HepG2 (cell line): ENCODE measurements around the gene TAGLN2. TPM values are rescaled to one million over a fixed set of nuclear protein-coding genes. Genes with fewer than 3 reads are reported as not detected.

Experiments used
- ATAC-seq: fragments of 200-7000 bp; cut with Tn5 transposase; 3 replicates; pipeline ENCODE4 v1.9.1; 2020; ENCODE audit warnings: mild to moderate bottlenecking, moderate library complexity
- BruUV-seq: library from RNA; stranded (reverse); fragments of 400-500 nt; replicated peaks from 2 replicates; lab custom pipeline; 2021; lab: Mats Ljungman, UMichigan
- CTCF ChIA-PET: fragments of 300-600 bp; formaldehyde crosslinking; extraction: SDS; loops from one replicate; lab custom pipeline; 2021; ENCODE audit warnings: low total read pairs, inconsistent platforms, low intra/inter-chr PET ratio; lab: Yijun Ruan, JAX
- POLR2A ChIA-PET: fragments of 350-600 bp; sonication (Branson Sonifier 250); formaldehyde crosslinking; loops from one replicate; lab custom pipeline; 2020; ENCODE audit warnings: antibody characterized with exemption, inconsistent platforms; lab: Yijun Ruan, JAX
- DNase-seq: peaks from one replicate; pipeline ENCODE4 v3.0.0-alpha.2; 2015; ENCODE audit warnings: low spot score
- FAIRE-seq: peaks from 3 replicates; lab custom pipeline; 2011; peaks lifted over from hg19 to GRCh38; lab: Jason Lieb, UNC
- H2AFZ ChIP-seq: one replicate; pipeline ENCODE4 v1.6.1; 2011; ENCODE audit warnings: low read length, inconsistent platforms
- H3K27ac ChIP-seq: fragments of 300-600 bp; 3 replicates; pipeline ENCODE4 v1.8.0; 2011; ENCODE audit warnings: mixed run types, mild to moderate bottlenecking, mixed read lengths, low read length, inconsistent platforms; ENCODE audit not compliant: insufficient read depth; ENCODE audit errors: extremely low read length
- H3K27me3 ChIP-seq, 2 experiments: fragments of 200-600 bp in 1 of 2; 2 replicates in 1 of 2; 3 replicates in 1 of 2; pipeline versions ENCODE4 v1.6.0 to v1.8.0; 2011; ENCODE audit warnings: low read length in 2 of 2, mild to moderate bottlenecking in 2 of 2, moderate library complexity in 2 of 2, inconsistent platforms in 1 of 2; ENCODE audit not compliant: insufficient read depth in 2 of 2, control insufficient read depth in 1 of 2
- H3K36me3 ChIP-seq, 2 experiments: fragments of 200-600 bp in 1 of 2; replicated peaks in 1 of 2; 2 replicates in 1 of 2; 3 replicates in 1 of 2; pipeline versions ENCODE4 v1.5.1 to v1.8.0; 2011; ENCODE audit warnings: low read length in 2 of 2, inconsistent platforms in 1 of 2; ENCODE audit not compliant: insufficient read depth in 2 of 2, control insufficient read depth in 1 of 2
- H3K4me1 ChIP-seq: 2 replicates; pipeline ENCODE4 v1.5.1; 2012; ENCODE audit warnings: low read length, inconsistent platforms; ENCODE audit not compliant: insufficient read depth
- H3K4me2 ChIP-seq: 2 replicates; pipeline ENCODE4 v1.6.0; 2011; ENCODE audit warnings: low read depth, low read length, inconsistent platforms
- H3K4me3 ChIP-seq, 3 experiments: fragments of 200-600 bp in 1 of 3; sonication (generic), shearing (Covaris generic) in 1 of 3; replicated peaks in 1 of 3; 2 replicates each; pipeline ENCODE4 v1.5.1; 2011 to 2016; ENCODE audit warnings: low read length in 3 of 3, inconsistent platforms in 2 of 3, low read depth in 2 of 3, mild to moderate bottlenecking in 2 of 3, control low read depth in 1 of 3, mixed read lengths in 1 of 3; ENCODE audit not compliant: insufficient read depth in 1 of 3
- H3K79me2 ChIP-seq: one replicate; pipeline ENCODE4 v1.6.1; 2011; ENCODE audit warnings: low read length, inconsistent platforms; ENCODE audit not compliant: insufficient read depth
- H3K9ac ChIP-seq: 2 replicates; pipeline ENCODE4 v1.6.0; 2011; ENCODE audit warnings: mild to moderate bottlenecking, low read depth, low read length, inconsistent platforms; ENCODE audit not compliant: insufficient read depth
- H3K9me3 ChIP-seq: 2 replicates; pipeline ENCODE4 v1.5.1; 2012; ENCODE audit warnings: mild to moderate bottlenecking, low read length
- H4K20me1 ChIP-seq: 2 replicates; pipeline ENCODE4 v1.6.0; 2011; ENCODE audit warnings: inconsistent platforms, mild to moderate bottlenecking, low read length, moderate library complexity; ENCODE audit not compliant: insufficient read depth
- ELF3 ChIP-seq: IDR thresholded peaks from 2 replicates; pipeline ENCODE4 v1.6.1; 2016; ENCODE audit warnings: missing genetic modification reagents, missing compliant biosample characterization
- PCBP1 ChIP-seq: fragments of 200-400 bp; formaldehyde crosslinking; IDR thresholded peaks from 2 replicates; pipeline ENCODE4 v1.6.1; 2017; ENCODE audit warnings: mild to moderate bottlenecking, low read depth, low read length, borderline replicate concordance
- ZNF281 ChIP-seq: sonication (generic); formaldehyde crosslinking; IDR thresholded peaks from 2 replicates; pipeline ENCODE4 v1.4.0; 2020; ENCODE audit warnings: missing genetic modification reagents, borderline replicate concordance
- ZNF335 ChIP-seq: sonication (generic); formaldehyde crosslinking; IDR thresholded peaks from 2 replicates; pipeline ENCODE4 v1.4.0; 2020; ENCODE audit warnings: missing genetic modification reagents
- ZNF773 ChIP-seq: sonication (generic); formaldehyde crosslinking; IDR thresholded peaks from 2 replicates; pipeline ENCODE4 v1.4.0; 2020; ENCODE audit warnings: missing genetic modification reagents, borderline replicate concordance
- WGBS: methylation state at CpG from one replicate; pipeline ENCODE4 v1.1.6; 2017; ENCODE audit warnings: low lambda C conversion rate; 5-methylcytosine and 5-hydroxymethylcytosine counted together
- in situ Hi-C: cut with HindIII; loops from 2 replicates; pipeline ENCODE4 v1.10.0; 2017; ENCODE audit warnings: low pct_unique_long_range_greater_than_20kb; ENCODE audit not compliant: extremely low pct_ligation_motif_present
- intact Hi-C: fragments of 100-400 bp; cut with micrococcal nuclease; formaldehyde crosslinking; loops from one replicate; pipeline ENCODE4 v1.10.0; 2022; ENCODE audit not compliant: unreplicated experiment
- polyA plus RNA-seq, 8 experiments: library from polyadenylated mRNA; depleted of rRNA in 3 of 8; stranded (reverse) in 7 of 8; unstranded in 1 of 8; fragments of >200 nt; fragmentation: Illumina TruSeq in 4 of 8; extraction: Trizol in 4 of 8; gene quantifications; 2 replicates each; pipeline versions ENCODE4 v1.2.1 to v1.2.3, GENCODE V29; 2011 to 2016; ENCODE audit warnings: low read depth in 4 of 8, missing spikeins in 1 of 8, mixed read lengths in 1 of 8; ENCODE audit not compliant: insufficient read depth in 1 of 8
- total RNA-seq, 5 experiments: library from RNA; depleted of rRNA; stranded (reverse); fragments of >200 nt; fragmentation: Illumina TruSeq; extraction: Trizol; gene quantifications; 2 replicates each; pipeline ENCODE4 v1.2.3, GENCODE V29; 2016; ENCODE audit warnings: low read depth in 1 of 5

TAGLN2 gene
- total and polyA plus RNA-seq, 2 of the 13 experiments (the other 11 are each of a cell fraction or from before 2014, with no cell fraction given): 6.7 to 17.2 TPM

- POLR2A ChIA-PET: no interaction called here
- in situ Hi-C loops: no loop called here
- CTCF ChIA-PET: no interaction called here
- no peak for TF ChIP-seq ZNF281
- no peak for TF ChIP-seq ELF3 (CRISPR knock-in tag)
- TF ChIP-seq ZNF335 (CRISPR knock-in tag): no peak
- no peak for TF ChIP-seq ZNF773 (CRISPR knock-in tag)
- TF ChIP-seq PCBP1: no peak
- WGBS: 71% methylated on average over 3 of the region's 13 CpGs
- Histone ChIP-seq H3K27ac (no peak overlapping the region), H3K27me3 (no peaks in the 10 kb centered on the region), H3K4me1 (peaks cover 16% of the 10 kb centered on the region), H3K36me3 (no peaks in the 10 kb centered on the region), H3K4me3 (no peak overlapping the region), H4K20me1 (no peaks in the 10 kb centered on the region), H2AFZ (no peak overlapping the region), H3K4me2 (no peak overlapping the region), H3K79me2 (no peaks in the 10 kb centered on the region), H3K9ac (no peak overlapping the region), H3K9me3 (no peaks in the 10 kb centered on the region)
- ATAC-seq (no peak), DNase-seq (no peak), FAIRE-seq (no peak)
- no TSS peak for BruUV-seq
- intact Hi-C loops: no loop called here
Measured at GRCh38 chr1:159918352-159919200, 6.7 kb downstream of the TAGLN2 start.
